K562 (cell line): Measurements from ENCODE around the gene CRIM1. TPM values are rescaled to one million over a fixed set of nuclear protein-coding genes. Genes with fewer than 3 reads are reported as not detected.

Experiments used
- ATAC-seq: fragments of 200-7000 bp; cut with Tn5 transposase; 3 replicates; pipeline ENCODE4 v1.9.1; 2020; ENCODE audit warnings: moderate library complexity
- BruUV-seq: library from RNA; stranded (reverse); fragments of 400-500 nt; replicated peaks from 2 replicates; lab custom pipeline; 2021; lab: Mats Ljungman, UMichigan
- CTCF ChIA-PET: fragments of 300-600 bp; formaldehyde crosslinking; extraction: SDS; loops from one replicate; lab custom pipeline; 2021; ENCODE audit warnings: low intra/inter-chr PET ratio; lab: Yijun Ruan, JAX
- POLR2A ChIA-PET: fragments of 300-600, 350-650 bp; sonication (Branson Sonifier 250); formaldehyde crosslinking; extraction: SDS; loops from one replicate; lab custom pipeline; 2021; ENCODE audit warnings: antibody characterized with exemption, inconsistent platforms; lab: Yijun Ruan, JAX
- DNase-seq, 4 experiments: peaks; one replicate each; pipeline versions ENCODE4 v3.0.0 to v3.0.0-alpha.2; 2011 to 2018; ENCODE audit warnings: low spot score in 3 of 4, mixed read lengths in 3 of 4; ENCODE audit errors: extremely low read depth in 1 of 4
- FAIRE-seq: peaks from 2 replicates; lab custom pipeline; 2011; peaks lifted over from hg19 to GRCh38; lab: Jason Lieb, UNC
- H2AFZ ChIP-seq: 2 replicates; pipeline ENCODE4 v1.6.0; 2011; ENCODE audit warnings: low read depth, low read length, control low read depth, inconsistent platforms
- H3K27ac ChIP-seq: fragments of 200-600 bp; 3 replicates; pipeline ENCODE4 v1.8.0; 2011; ENCODE audit warnings: low read depth, mild to moderate bottlenecking, control low read depth, inconsistent platforms, low read length, moderate library complexity, mixed read lengths; ENCODE audit errors: extremely low read depth
- H3K27me3 ChIP-seq, 2 experiments: fragments of 300-600 bp in 1 of 2; 2 replicates in 1 of 2; 3 replicates in 1 of 2; pipeline versions ENCODE4 v1.6.0 to v1.8.0; 2011; ENCODE audit warnings: inconsistent platforms in 2 of 2, low read length in 2 of 2, mild to moderate bottlenecking in 1 of 2, mixed read lengths in 1 of 2, moderate library complexity in 1 of 2; ENCODE audit not compliant: control insufficient read depth in 2 of 2, insufficient read depth in 2 of 2
- H3K36me3 ChIP-seq: fragments of 300-600 bp; 3 replicates; pipeline ENCODE4 v1.8.0; 2011; ENCODE audit warnings: mild to moderate bottlenecking, low read length, inconsistent platforms; ENCODE audit not compliant: control insufficient read depth, insufficient read depth
- H3K4me1 ChIP-seq, 2 experiments: fragments of 200-600 bp in 1 of 2; replicated peaks in 1 of 2; 2 replicates in 1 of 2; 3 replicates in 1 of 2; pipeline versions ENCODE4 v1.5.1 to v1.8.0; 2011; ENCODE audit warnings: inconsistent platforms in 2 of 2, low read length in 2 of 2, mild to moderate bottlenecking in 1 of 2, mixed read lengths in 1 of 2, moderate library complexity in 1 of 2; ENCODE audit not compliant: control insufficient read depth in 2 of 2, insufficient read depth in 2 of 2
- H3K4me2 ChIP-seq: 2 replicates; pipeline ENCODE4 v1.6.1; 2011; ENCODE audit warnings: low read length, control low read depth, inconsistent platforms, mixed read lengths; ENCODE audit not compliant: insufficient read depth
- H3K4me3 ChIP-seq: fragments of 200-600 bp; sonication (generic), shearing (Covaris generic); 2 replicates; pipeline ENCODE4 v1.5.1; 2016; ENCODE audit warnings: control low read depth, inconsistent platforms
- H3K79me2 ChIP-seq: fragments of 200-600 bp; 3 replicates; pipeline ENCODE4 v1.8.0; 2011; ENCODE audit warnings: low read length, inconsistent platforms; ENCODE audit not compliant: control insufficient read depth, insufficient read depth
- H3K9ac ChIP-seq, 2 experiments: 2 replicates each; pipeline versions ENCODE4 v1.6.0 to v1.6.1; 2011; ENCODE audit warnings: low read depth in 2 of 2, low read length in 2 of 2, control low read depth in 1 of 2, inconsistent platforms in 1 of 2, mild to moderate bottlenecking in 1 of 2, mixed read lengths in 1 of 2; ENCODE audit not compliant: insufficient read depth in 1 of 2
- H3K9me1 ChIP-seq: one replicate; pipeline ENCODE4 v1.6.0; 2011; ENCODE audit warnings: inconsistent platforms, mild to moderate bottlenecking, low read length, moderate library complexity; ENCODE audit not compliant: control insufficient read depth, insufficient read depth
- H3K9me3 ChIP-seq: replicated peaks from 2 replicates; pipeline ENCODE4 v1.5.1; 2011; ENCODE audit warnings: low read depth, low read length, inconsistent platforms; ENCODE audit not compliant: control insufficient read depth, insufficient read depth
- H4K20me1 ChIP-seq: replicated peaks from 2 replicates; pipeline ENCODE4 v1.6.1; 2011; ENCODE audit warnings: low read length, inconsistent platforms, mixed read lengths; ENCODE audit not compliant: control insufficient read depth, insufficient read depth
- ATF7 ChIP-seq: fragments of 450-650 bp; IDR thresholded peaks from 2 replicates; pipeline ENCODE4 v1.7.1; 2014; ENCODE audit warnings: mild to moderate bottlenecking, moderate library complexity
- BRD4 ChIP-seq: fragments of 200-600 bp; sonication (generic); IDR thresholded peaks from 2 replicates; pipeline ENCODE4 v1.6.1; 2017; ENCODE audit warnings: inconsistent platforms
- CAMTA2 ChIP-seq: fragments of 250-450 bp; sonication (Bioruptor Pico); conservative IDR thresholded peaks from 2 replicates; pipeline ENCODE4 v1.5.1; 2022
- DACH1 ChIP-seq: fragments of 450-650 bp; IDR thresholded peaks from 2 replicates; pipeline ENCODE4 v1.6.1; 2018; ENCODE audit not compliant: partially characterized antibody
- MECOM ChIP-seq: fragments of 250-450 bp; sonication (Bioruptor Pico); IDR thresholded peaks from 2 replicates; pipeline ENCODE4 v1.8.0; 2022; ENCODE audit warnings: inconsistent platforms
- POLR2G ChIP-seq: fragments of 200-400 bp; formaldehyde crosslinking; IDR thresholded peaks from 2 replicates; pipeline ENCODE4 v1.6.1; 2017; ENCODE audit warnings: low read depth, mild to moderate bottlenecking, antibody characterized with exemption, low read length, moderate library complexity
- RBFOX2 ChIP-seq: fragments of 200-400 bp; formaldehyde crosslinking; IDR thresholded peaks from 2 replicates; pipeline ENCODE4 v1.6.1; 2017; ENCODE audit warnings: low read depth, mild to moderate bottlenecking, low read length, moderate library complexity
- SRSF1 ChIP-seq: fragments of 200-400 bp; formaldehyde crosslinking; IDR thresholded peaks from 2 replicates; pipeline ENCODE4 v1.6.1; 2017; ENCODE audit warnings: mild to moderate bottlenecking, low read depth, low read length, moderate library complexity
- SRSF7 ChIP-seq: fragments of 200-400 bp; formaldehyde crosslinking; optimal IDR thresholded peaks from 2 replicates; pipeline ENCODE3; 2017; ENCODE audit warnings: mild to moderate bottlenecking, low read depth, low read length
- ZBTB1 ChIP-seq: sonication (generic); formaldehyde crosslinking; IDR thresholded peaks from 2 replicates; pipeline ENCODE4 v1.8.1; 2023; ENCODE audit warnings: missing genetic modification reagents, low read depth, mild to moderate bottlenecking, borderline replicate concordance
- ZNF146 ChIP-seq: IDR thresholded peaks from one replicate; pipeline ENCODE4 v1.6.1; 2018; ENCODE audit warnings: missing compliant biosample characterization; ENCODE audit not compliant: unreplicated experiment
- ZNF175 ChIP-seq: fragments of 200-800 bp; sonication (Bioruptor generic); IDR thresholded peaks from 2 replicates; pipeline ENCODE4 v1.6.1; 2016; ENCODE audit warnings: low read depth, mild to moderate bottlenecking, missing genetic modification characterization, missing compliant biosample characterization
- ZNF224 ChIP-seq: sonication (generic); formaldehyde crosslinking; IDR thresholded peaks from 2 replicates; pipeline ENCODE4 v1.8.0; 2022; ENCODE audit warnings: mild to moderate bottlenecking, missing genetic modification reagents
- ZNF79 ChIP-seq: fragments of 250-450 bp; sonication (Bioruptor Pico); IDR thresholded peaks from 2 replicates; pipeline ENCODE4 v1.4.0; 2020; ENCODE audit warnings: low read depth, mild to moderate bottlenecking, moderate library complexity
- WGBS: fragments of 100-300 bp; shearing (Covaris generic); methylation state at CpG from one replicate; pipeline ENCODE4 v1.1.6; 2016; ENCODE audit warnings: low coverage, mixed read lengths; ENCODE audit not compliant: insufficient coverage; ENCODE audit errors: missing lambda C conversion rate; 5-methylcytosine and 5-hydroxymethylcytosine counted together
- in situ Hi-C: fragments of 300-500 bp; cut with MboI; formaldehyde crosslinking; loops from 4 replicates; pipeline ENCODE4 v1.15.0; 2018; ENCODE audit warnings: inconsistent platforms, mixed read lengths
- intact Hi-C: fragments of 100-400 bp; cut with micrococcal nuclease; formaldehyde crosslinking; loops from 2 replicates; pipeline ENCODE4 v1.14.2; 2022
- polyA plus RNA-seq, 8 experiments: library from polyadenylated mRNA; depleted of rRNA in 4 of 8; stranded (reverse) in 5 of 8; unstranded in 3 of 8; fragments of >200 nt; fragmentation: Nextera tagmentation in 2 of 8; fragmentation: Illumina TruSeq in 1 of 8; extraction: Ambion mirVana in 2 of 8; extraction: Trizol in 1 of 8; gene quantifications; 2 replicates each; pipeline versions ENCODE4 v1.2.1 to v1.2.3, GENCODE V29; 2011 to 2014; ENCODE audit warnings: inconsistent platforms in 1 of 8, missing spikeins in 1 of 8
- total RNA-seq, 7 experiments: library from RNA; depleted of rRNA in 6 of 7; stranded (reverse); fragments of >200 nt in 6 of 7; fragmentation: Illumina TruSeq in 2 of 7; extraction: Trizol in 2 of 7; gene quantifications; 2 replicates each; pipeline versions ENCODE4 v1.2.1 to v1.2.3, GENCODE V29; 2011 to 2021; ENCODE audit warnings: low replicate concordance in 1 of 7
- TF ChIP-seq, protein P1 (sequence below), 2 experiments: fragments of 150-350 bp in 1 of 2; IDR thresholded peaks; 2 replicates each; pipeline ENCODE4 v1.6.1; 2012 to 2016; ENCODE audit warnings: low read depth in 2 of 2, low read length in 2 of 2, mild to moderate bottlenecking in 1 of 2, moderate library complexity in 1 of 2

The CRIM1 gene
- total and polyA plus RNA-seq, 9 of the 15 experiments (the other 6 are each of a cell fraction or from before 2014, with no cell fraction given), result 0.01 to 0.36 (median 0.06) TPM; not detected in 1

DNA sequence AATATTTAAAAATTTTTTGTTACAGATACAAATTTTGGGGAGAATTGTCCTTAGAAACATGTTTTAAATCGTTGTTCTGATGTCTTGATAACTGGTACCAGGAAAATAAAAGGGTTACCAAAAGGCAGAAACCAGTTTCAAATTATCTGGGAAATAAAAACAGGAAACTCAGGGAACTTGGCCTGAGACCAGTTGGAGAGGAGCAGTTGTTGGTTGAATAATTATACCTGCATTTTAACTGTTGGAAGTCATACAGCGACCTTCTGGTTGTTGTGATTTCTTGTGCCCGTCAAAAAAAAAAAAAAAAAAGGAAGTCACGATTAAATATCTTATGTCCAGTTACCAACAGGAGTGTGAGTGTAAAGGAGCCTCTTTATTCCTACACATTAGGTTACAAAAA lies 51.8 kb downstream of the CRIM1 start:
- no peaks in the 10 kb centered on the region for H3K9me3 ChIP-seq
- no peak overlapping the region for H2AFZ ChIP-seq
- H4K20me1 ChIP-seq, result no peaks in the 10 kb centered on the region
- no peaks in the 10 kb centered on the region for H3K9me1 ChIP-seq
- H3K79me2 ChIP-seq, result no peaks in the 10 kb centered on the region
- CTCF ChIA-PET, result no interaction called here
- intact Hi-C loops, result no loop called here
- in situ Hi-C loops, result no loop called here
- no peaks in the 10 kb centered on the region for H3K4me1 ChIP-seq
- no peak overlapping the region for H3K9ac ChIP-seq
- no peaks in the 10 kb centered on the region for H3K36me3 ChIP-seq
- TF ChIP-seq ATF7 (no peak), ZNF175 (CRISPR knock-in tag) (no peak), ZBTB1 (CRISPR knock-in tag) (no peak), MECOM (CRISPR knock-in tag) (no peak), ZNF79 (CRISPR knock-in tag) (no peak), BRD4 (no peak), SRSF1 (no peak), POLR2G (no peak), RBFOX2 (no peak), ZNF146 (CRISPR knock-in tag) (no peak), SRSF7 (no peak), ZNF224 (CRISPR knock-in tag) (no peak), CAMTA2 (CRISPR knock-in tag) (no peak), DACH1 (no peak)
- TF ChIP-seq, protein P1, sequence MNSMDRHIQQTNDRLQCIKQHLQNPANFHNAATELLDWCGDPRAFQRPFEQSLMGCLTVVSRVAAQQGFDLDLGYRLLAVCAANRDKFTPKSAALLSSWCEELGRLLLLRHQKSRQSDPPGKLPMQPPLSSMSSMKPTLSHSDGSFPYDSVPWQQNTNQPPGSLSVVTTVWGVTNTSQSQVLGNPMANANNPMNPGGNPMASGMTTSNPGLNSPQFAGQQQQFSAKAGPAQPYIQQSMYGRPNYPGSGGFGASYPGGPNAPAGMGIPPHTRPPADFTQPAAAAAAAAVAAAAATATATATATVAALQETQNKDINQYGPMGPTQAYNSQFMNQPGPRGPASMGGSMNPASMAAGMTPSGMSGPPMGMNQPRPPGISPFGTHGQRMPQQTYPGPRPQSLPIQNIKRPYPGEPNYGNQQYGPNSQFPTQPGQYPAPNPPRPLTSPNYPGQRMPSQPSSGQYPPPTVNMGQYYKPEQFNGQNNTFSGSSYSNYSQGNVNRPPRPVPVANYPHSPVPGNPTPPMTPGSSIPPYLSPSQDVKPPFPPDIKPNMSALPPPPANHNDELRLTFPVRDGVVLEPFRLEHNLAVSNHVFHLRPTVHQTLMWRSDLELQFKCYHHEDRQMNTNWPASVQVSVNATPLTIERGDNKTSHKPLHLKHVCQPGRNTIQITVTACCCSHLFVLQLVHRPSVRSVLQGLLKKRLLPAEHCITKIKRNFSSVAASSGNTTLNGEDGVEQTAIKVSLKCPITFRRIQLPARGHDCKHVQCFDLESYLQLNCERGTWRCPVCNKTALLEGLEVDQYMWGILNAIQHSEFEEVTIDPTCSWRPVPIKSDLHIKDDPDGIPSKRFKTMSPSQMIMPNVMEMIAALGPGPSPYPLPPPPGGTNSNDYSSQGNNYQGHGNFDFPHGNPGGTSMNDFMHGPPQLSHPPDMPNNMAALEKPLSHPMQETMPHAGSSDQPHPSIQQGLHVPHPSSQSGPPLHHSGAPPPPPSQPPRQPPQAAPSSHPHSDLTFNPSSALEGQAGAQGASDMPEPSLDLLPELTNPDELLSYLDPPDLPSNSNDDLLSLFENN (IDR thresholded peaks at IDR 0.05; ENCODE audit: low read depth in 2 of 2, low read length in 2 of 2), result no peak
- TF ChIP-seq, all 486 proteins: peak for 0
- H3K27ac ChIP-seq, result no peak overlapping the region
- H3K27me3 ChIP-seq, result no peaks in the 10 kb centered on the region; a peak in 1 of 5 replicates
- BruUV-seq, result no TSS peak
- no peak overlapping the region for H3K4me2 ChIP-seq
- DNase-seq (no peak), ATAC-seq (no peak), FAIRE-seq (no peak)
- H3K4me3 ChIP-seq, result no peak overlapping the region
- POLR2A ChIA-PET, result interaction anchor here (0.6 to 1.7 kb wide), 2 partner anchors 9 to 296 kb away, joined by 3 to 5 read pairs; no protein-coding TSS in a partner anchor
- WGBS, result 0% methylated on average over 3 of the region's 4 CpGs
